ENCODE results near the gene RHOB. TPM values are rescaled to one million over a fixed set of nuclear protein-coding genes. Genes with fewer than 3 reads are reported as not detected.

RHOB gene
- total and polyA plus RNA-seq, 2 of the 13 experiments (the other 11 are each of a cell fraction or from before 2014, with no cell fraction given), result 192 to 268 TPM

DNA sequence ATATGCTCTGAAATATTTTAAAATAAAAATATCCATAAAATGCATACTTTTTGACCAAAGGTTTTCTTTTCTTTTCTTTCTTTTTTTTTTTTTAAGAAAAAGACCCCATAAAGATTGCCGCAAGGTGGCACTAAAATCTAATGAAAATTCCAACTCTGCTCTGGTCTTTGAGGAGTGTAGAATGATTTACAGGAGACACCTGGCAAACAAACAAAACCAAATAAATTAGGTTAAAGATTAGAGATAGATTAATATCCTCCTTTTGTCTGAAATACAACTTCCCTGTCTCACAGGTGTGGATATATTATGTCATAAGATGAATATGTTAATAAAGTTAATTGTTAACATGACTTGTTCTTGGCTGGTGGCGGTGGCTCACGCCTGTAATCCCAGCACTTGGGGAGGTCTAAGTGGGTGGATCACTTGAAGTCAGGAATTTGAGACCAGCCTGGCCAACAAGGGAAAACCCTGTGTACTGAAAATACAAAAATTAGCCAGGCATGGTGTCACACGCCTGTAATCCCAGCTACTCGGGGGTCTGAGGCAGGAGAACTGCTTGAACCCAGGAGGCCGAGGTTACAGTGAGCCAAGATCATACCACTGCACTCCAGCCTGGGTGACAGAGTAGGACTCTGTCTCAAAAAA, 3.5 kb upstream of the RHOB start (continued):
- TF ChIP-seq, protein P1, sequence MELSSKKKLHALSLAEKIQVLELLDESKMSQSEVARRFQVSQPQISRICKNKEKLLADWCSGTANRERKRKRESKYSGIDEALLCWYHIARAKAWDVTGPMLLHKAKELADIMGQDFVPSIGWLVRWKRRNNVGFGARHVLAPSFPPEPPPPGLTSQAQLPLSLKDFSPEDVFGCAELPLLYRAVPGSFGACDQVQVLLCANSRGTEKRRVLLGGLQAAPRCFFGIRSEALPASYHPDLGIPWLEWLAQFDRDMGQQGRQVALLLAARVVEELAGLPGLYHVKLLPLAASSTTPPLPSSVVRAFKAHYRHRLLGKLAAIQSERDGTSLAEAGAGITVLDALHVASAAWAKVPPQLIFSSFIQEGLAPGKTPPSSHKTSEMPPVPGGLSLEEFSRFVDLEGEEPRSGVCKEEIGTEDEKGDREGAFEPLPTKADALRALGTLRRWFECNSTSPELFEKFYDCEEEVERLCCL (CRISPR knock-in tag; IDR thresholded peaks at IDR 0.05; ENCODE audit: borderline replicate concordance), result no peak
- TF ChIP-seq GZF1 (CRISPR knock-in tag; IDR thresholded peaks at IDR 0.05) (0 out of 2 replicates have a peak, but pooled peaks have one; percentile 56), NCOA1 (CRISPR knock-in tag; IDR thresholded peaks at IDR 0.05) (no peak), FOXK2 (IDR thresholded peaks at IDR 0.05) (no peak), MEIS2 (CRISPR knock-in tag; IDR thresholded peaks at IDR 0.05) (no peak), KDM1A (CRISPR knock-in tag; IDR thresholded peaks at IDR 0.05) (no peak), ARHGAP35 (CRISPR knock-in tag; IDR thresholded peaks at IDR 0.05; ENCODE audit: borderline replicate concordance) (no peak), BRD4 (CRISPR knock-in tag; IDR thresholded peaks at IDR 0.05) (no peak), ZNF782 (CRISPR knock-in tag; IDR thresholded peaks at IDR 0.05; ENCODE audit: borderline replicate concordance) (no peak), CSRNP2 (CRISPR knock-in tag; conservative IDR thresholded peaks at IDR 0.05; ENCODE audit: low read depth) (no peak), DDIT3 (CRISPR knock-in tag; IDR thresholded peaks at IDR 0.05) (no peak), KDM5A (IDR thresholded peaks at IDR 0.05; ENCODE audit: borderline replicate concordance, low read length) (peak; percentile 32; the same call in 1 of the 2 replicates), ZNF230 (CRISPR knock-in tag; IDR thresholded peaks at IDR 0.05) (no peak), KLF13 (CRISPR knock-in tag; IDR thresholded peaks at IDR 0.05) (no peak), GFI1 (CRISPR knock-in tag; IDR thresholded peaks at IDR 0.05; ENCODE audit: borderline replicate concordance) (no peak), ZNF317 (CRISPR knock-in tag; IDR thresholded peaks at IDR 0.05) (0 out of 2 replicates have a peak, but pooled peaks have one; percentile 23)
- TF ChIP-seq, protein P2, sequence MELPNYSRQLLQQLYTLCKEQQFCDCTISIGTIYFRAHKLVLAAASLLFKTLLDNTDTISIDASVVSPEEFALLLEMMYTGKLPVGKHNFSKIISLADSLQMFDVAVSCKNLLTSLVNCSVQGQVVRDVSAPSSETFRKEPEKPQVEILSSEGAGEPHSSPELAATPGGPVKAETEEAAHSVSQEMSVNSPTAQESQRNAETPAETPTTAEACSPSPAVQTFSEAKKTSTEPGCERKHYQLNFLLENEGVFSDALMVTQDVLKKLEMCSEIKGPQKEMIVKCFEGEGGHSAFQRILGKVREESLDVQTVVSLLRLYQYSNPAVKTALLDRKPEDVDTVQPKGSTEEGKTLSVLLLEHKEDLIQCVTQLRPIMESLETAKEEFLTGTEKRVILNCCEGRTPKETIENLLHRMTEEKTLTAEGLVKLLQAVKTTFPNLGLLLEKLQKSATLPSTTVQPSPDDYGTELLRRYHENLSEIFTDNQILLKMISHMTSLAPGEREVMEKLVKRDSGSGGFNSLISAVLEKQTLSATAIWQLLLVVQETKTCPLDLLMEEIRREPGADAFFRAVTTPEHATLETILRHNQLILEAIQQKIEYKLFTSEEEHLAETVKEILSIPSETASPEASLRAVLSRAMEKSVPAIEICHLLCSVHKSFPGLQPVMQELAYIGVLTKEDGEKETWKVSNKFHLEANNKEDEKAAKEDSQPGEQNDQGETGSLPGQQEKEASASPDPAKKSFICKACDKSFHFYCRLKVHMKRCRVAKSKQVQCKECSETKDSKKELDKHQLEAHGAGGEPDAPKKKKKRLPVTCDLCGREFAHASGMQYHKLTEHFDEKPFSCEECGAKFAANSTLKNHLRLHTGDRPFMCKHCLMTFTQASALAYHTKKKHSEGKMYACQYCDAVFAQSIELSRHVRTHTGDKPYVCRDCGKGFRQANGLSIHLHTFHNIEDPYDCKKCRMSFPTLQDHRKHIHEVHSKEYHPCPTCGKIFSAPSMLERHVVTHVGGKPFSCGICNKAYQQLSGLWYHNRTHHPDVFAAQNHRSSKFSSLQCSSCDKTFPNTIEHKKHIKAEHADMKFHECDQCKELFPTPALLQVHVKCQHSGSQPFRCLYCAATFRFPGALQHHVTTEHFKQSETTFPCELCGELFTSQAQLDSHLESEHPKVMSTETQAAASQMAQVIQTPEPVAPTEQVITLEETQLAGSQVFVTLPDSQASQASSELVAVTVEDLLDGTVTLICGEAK (IDR thresholded peaks at IDR 0.05), result no peak
- TF ChIP-seq, protein P2 (CRISPR knock-in tag; IDR thresholded peaks at IDR 0.05), result peak; percentile 37; the same call in 1 of the 2 replicates
